IPS-NIHi11 (cell line): Measurements from ENCODE around the gene ADNP.
A peak's percentile ranks its signal among the peaks of the same experiment; 100 is the strongest.

Source experiments
- DNase-seq: peaks from one replicate; pipeline ENCODE4 v3.0.0; 2012; ENCODE audit warnings: mixed read lengths, low spot score

ADNP gene

GRCh38 chr20:50848846-50849673 is 82.2 kb downstream of the ADNP start:
- DNase-seq, result peak; percentile 59

- no peak for DNase-seq
Measured at GRCh38 chr20:50848341-50848808, 82.9 kb downstream of the ADNP start.

GRCh38 chr20:50845566-50846215 is 85.5 kb downstream of the ADNP start:
- no peak for DNase-seq

- DNase-seq, result no peak
Measured at GRCh38 chr20:50844430-50845100, 86.7 kb downstream of the ADNP start.

GRCh38 chr20:50843331-50844276 is 87.6 kb downstream of the ADNP start:
- DNase-seq, result no peak

- no peak for DNase-seq
Measured at GRCh38 chr20:50842821-50843220, 88.4 kb downstream of the ADNP start.
